ENCODE data around the gene MAP2K5.

The MAP2K5 gene

DNA sequence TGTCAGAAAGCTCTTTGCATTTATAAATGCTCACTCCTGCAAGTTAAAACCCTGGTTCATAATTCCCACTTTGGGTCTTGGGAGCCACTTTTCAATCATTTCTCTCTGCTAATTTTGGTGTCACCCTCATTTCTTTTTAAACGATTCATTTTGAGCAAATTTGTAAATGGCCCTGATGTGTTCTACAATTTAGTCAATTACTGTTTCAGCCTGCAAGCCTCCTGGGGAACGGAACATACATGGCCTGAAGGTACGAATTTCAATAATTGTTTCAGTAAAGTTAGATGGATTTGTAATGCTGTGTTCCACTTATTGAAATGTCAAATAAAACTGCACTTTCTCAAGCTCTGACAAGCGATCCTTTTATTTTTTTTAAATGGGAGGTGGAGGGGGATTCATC is 43.2 kb downstream of the MAP2K5 start:
- no peak for TF ChIP-seq GATA2 (IDR thresholded peaks at IDR 0.05; ENCODE audit: low read depth, low read length)
- no peak for TF ChIP-seq GATA3 (IDR thresholded peaks at IDR 0.05; ENCODE audit: low read depth, low read length)

- no peak for TF ChIP-seq GATA2 (IDR thresholded peaks at IDR 0.05; ENCODE audit: low read depth, low read length)
- TF ChIP-seq GATA3 (IDR thresholded peaks at IDR 0.05; ENCODE audit: low read depth, low read length) = no peak
These were observed 44.8 kb downstream of the MAP2K5 start for GRCh38 chr15:67587331-67587730.

DNA sequence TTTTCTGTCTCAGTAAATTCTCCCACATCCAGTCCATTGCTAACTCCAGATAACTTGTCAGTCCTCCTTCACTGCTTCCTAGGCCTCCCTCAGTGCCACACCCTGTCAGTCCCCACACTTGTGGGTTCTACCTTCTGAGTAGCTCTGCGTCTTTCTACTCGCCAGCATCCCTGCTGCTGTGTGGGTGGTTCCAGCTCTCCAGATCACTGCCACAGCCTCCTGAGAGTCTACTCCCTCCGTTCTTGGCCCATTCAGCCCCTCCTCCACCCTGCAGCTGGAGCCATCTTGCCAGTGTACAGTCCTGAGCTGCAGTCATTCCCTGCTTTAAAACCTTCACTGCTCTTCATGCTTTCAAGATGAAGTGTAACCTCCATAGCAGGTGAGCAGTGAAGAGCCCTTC is 45.3 kb downstream of the MAP2K5 start:
- TF ChIP-seq GATA2 (IDR thresholded peaks at IDR 0.05; ENCODE audit: low read depth, low read length) (no peak), GATA3 (IDR thresholded peaks at IDR 0.05; ENCODE audit: low read depth, low read length) (no peak)

- no peak for TF ChIP-seq GATA3 (IDR thresholded peaks at IDR 0.05; ENCODE audit: low read depth, low read length)
- TF ChIP-seq GATA2 (IDR thresholded peaks at IDR 0.05; ENCODE audit: low read depth, low read length) = no peak
These were observed 47.7 kb downstream of the MAP2K5 start for GRCh38 chr15:67590191-67590590.

DNA sequence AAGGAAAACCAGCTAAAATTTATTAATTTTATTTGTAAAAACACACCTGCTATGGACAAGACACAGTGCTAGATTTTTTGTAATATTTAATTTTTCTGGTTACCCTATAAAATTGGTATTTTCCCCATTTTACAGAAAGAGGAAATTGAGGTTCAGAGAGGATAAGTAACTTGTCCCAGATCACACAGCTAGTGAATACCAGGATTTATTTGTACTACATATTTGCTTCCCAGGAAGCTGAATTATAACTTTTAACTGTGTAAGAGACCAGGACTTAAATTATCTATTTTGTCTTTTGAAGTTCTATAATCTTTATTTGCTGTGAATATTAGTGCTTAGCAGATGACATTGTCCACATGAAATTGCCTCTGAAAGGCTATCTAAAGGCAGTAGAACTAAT is 49.7 kb downstream of the MAP2K5 start:
- TF ChIP-seq GATA3 (IDR thresholded peaks at IDR 0.05; ENCODE audit: low read depth, low read length) = no peak
- no peak for TF ChIP-seq GATA2 (IDR thresholded peaks at IDR 0.05; ENCODE audit: low read depth, low read length)

DNA sequence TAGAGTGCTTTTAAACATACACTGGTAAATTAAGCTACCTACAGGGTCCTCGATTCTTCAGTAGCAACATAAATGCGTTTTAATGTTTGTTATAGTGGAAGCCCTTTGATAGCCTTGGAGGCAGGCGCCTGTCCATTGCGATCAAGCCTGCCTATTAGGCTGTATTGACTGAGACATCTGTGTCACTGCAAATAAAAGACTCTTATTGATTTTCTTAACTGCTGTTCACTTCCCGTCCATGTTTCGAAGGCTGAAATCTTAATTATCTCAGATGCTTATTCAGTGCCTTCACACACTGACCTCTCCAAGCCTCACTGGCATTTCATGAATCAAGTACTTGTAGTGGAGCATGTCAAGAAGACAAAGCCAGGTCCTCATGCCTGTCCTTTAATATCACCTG is 51.1 kb downstream of the MAP2K5 start:
- TF ChIP-seq GATA3 (IDR thresholded peaks at IDR 0.05; ENCODE audit: low read depth, low read length) (no peak), GATA2 (IDR thresholded peaks at IDR 0.05; ENCODE audit: low read depth, low read length) (no peak)

- TF ChIP-seq GATA3 (IDR thresholded peaks at IDR 0.05; ENCODE audit: low read depth, low read length) (no peak), GATA2 (IDR thresholded peaks at IDR 0.05; ENCODE audit: low read depth, low read length) (no peak)
These were observed 52.3 kb downstream of the MAP2K5 start for GRCh38 chr15:67594770-67595169.

DNA sequence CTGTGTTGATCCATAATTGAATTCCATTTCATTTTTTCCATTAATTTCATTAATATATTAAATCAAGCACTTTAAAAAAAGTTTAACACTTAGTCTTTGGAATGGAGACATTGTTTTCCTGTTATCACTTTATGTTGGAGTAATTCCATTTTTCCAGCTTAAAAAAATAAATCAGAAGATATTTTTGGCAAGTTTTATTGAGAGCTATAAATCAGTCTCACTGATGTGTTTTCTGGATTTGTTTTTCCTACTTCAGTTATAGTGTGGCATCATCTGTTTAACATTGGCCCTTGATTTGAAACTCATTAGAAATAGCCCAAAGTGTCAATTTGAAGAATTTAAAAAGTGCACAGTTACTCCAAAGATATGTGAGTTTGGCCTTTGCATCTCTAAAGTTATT is 53.1 kb downstream of the MAP2K5 start:
- no peak for TF ChIP-seq GATA2 (IDR thresholded peaks at IDR 0.05; ENCODE audit: low read depth, low read length)
- no peak for TF ChIP-seq GATA3 (IDR thresholded peaks at IDR 0.05; ENCODE audit: low read depth, low read length)

GRCh38 chr15:67601073-67601472 is 58.6 kb downstream of the MAP2K5 start:
- TF ChIP-seq GATA2 (IDR thresholded peaks at IDR 0.05; ENCODE audit: low read depth, low read length) (no peak), GATA3 (IDR thresholded peaks at IDR 0.05; ENCODE audit: low read depth, low read length) (no peak)

GRCh38 chr15:67603063-67603462 is 60.6 kb downstream of the MAP2K5 start:
- TF ChIP-seq GATA2 (IDR thresholded peaks at IDR 0.05; ENCODE audit: low read depth, low read length) (no peak), GATA3 (IDR thresholded peaks at IDR 0.05; ENCODE audit: low read depth, low read length) (no peak)

- TF ChIP-seq GATA3 (IDR thresholded peaks at IDR 0.05; ENCODE audit: low read depth, low read length) (no peak), GATA2 (IDR thresholded peaks at IDR 0.05; ENCODE audit: low read depth, low read length) (no peak)
These were observed 63.4 kb downstream of the MAP2K5 start for GRCh38 chr15:67605871-67606270.

GRCh38 chr15:67606742-67607141 is 64.2 kb downstream of the MAP2K5 start:
- TF ChIP-seq GATA3 (IDR thresholded peaks at IDR 0.05; ENCODE audit: low read depth, low read length) (no peak), GATA2 (IDR thresholded peaks at IDR 0.05; ENCODE audit: low read depth, low read length) (no peak)

GRCh38 chr15:67607329-67607728 is 64.8 kb downstream of the MAP2K5 start:
- TF ChIP-seq GATA2 (IDR thresholded peaks at IDR 0.05; ENCODE audit: low read depth, low read length) (no peak), GATA3 (IDR thresholded peaks at IDR 0.05; ENCODE audit: low read depth, low read length) (no peak)

DNA sequence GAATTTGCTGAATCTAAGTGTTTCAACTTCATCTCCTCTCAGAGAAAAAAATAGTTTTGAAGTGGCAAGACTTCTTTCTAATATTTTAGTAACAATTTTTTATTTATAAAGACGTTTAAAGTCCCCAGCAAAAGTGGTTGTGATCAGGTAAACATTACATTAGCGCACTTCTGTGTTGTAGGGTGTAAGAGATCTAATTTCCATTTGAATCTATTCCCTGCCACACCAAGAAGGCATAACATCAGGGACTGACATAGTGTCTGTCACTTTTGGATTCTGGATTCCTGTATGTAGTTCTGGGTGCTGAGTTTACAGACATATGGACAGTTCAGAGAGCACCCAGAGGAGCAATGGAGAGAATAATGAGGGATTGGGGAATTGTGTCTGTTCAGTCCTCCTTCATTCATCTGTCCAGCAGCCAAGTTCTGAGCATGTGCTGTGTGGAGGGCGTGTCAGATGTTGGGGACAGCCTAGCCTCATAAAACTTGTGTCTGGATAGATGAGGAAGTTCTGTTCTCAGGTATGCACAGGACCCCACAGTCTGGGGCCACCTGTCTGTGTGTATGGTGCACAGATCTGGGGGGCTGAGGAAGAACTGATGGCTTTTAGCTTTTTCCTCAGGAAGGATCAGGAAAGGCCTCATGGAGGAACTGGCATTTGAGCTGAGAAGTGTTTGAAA is 65.6 kb downstream of the MAP2K5 start:
- TF ChIP-seq GATA2 (IDR thresholded peaks at IDR 0.05; ENCODE audit: low read depth, low read length) (no peak), GATA3 (IDR thresholded peaks at IDR 0.05; ENCODE audit: low read depth, low read length) (no peak)

DNA sequence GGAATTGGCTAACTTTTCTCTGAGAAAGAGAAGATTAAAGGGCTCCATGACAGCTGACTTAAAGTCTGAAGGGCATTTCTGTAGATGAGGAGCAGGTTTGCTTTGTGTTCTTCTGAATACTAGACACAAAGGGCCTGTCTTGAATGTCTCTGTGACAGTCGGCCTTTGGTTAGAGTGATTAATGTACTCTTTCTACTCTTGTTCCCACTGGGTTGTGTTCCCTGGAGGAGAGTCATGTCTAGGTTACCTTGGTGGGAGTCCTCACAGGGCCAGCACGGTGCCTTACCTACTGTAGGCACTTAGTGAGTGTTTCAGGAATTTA is 66.1 kb downstream of the MAP2K5 start:
- TF ChIP-seq GATA2 (IDR thresholded peaks at IDR 0.05; ENCODE audit: low read depth, low read length) = no peak
- TF ChIP-seq GATA3 (IDR thresholded peaks at IDR 0.05; ENCODE audit: low read depth, low read length) = no peak

Measured in SH-SY5Y (cell line).